Activated T-cell treated with anti-CD3 and anti-CD28 coated beads, Interleukin-2, amount 50 U/mL, for 48 hours (primary cell): Measurements from ENCODE around the gene CBX6.

Source experiments
- DNase-seq, 2 experiments: peaks; one replicate each; pipeline ENCODE4 v3.0.0-alpha.2; 2020

CBX6 gene

DNA sequence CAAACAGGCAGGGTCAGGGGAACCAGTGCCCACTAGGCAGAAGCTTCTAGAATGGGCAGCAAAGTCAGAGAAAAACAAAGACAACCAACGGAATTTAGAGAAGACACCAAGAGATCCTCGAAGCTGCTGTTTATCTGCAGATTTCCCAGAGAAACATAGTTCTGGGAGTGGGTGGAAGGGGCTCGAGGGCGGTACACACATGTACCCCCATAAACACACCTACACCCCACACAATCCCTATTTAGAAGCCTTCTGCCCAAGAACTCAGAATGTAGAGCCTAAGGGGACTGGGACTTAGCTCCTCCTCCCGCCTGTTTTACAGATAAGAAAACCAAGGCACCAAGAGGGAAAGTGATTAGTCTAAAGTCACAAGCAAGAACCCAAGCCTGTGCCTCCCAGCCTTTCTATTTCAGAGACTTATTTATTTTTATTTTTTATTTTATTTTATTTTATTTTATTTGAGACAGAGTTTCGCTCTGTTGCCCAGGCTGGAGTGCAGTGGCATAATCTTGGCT, 34.5 kb downstream of the CBX6 start:
- DNase-seq, result no peak

DNA sequence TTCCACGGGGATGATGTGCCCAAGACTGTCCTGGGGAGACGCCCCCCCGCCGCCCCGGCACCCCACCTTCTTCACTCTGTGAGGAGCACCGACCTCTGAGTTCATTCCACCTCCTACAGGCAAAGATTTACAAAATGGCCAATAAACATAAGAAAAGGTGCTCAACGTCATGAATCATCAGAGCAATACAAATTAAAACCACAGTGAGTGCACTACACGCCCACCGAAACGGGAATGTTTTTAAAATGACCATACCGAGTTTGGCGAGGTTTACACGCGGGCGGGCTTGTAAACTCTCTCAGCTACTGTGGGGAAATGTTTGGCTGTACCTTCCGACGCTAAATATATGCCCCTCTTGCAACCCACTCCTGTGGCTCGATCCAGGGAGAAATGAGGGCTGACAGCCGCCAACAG, 36.1 kb downstream of the CBX6 start:
- DNase-seq, result no peak

- DNase-seq, result no peak
Observed at GRCh38 chr22:38834991-38835390, 37.0 kb downstream of the CBX6 start.

- no peak for DNase-seq
Observed at GRCh38 chr22:38834215-38834953, 37.6 kb downstream of the CBX6 start.

GRCh38 chr22:38833061-38833460, 39.0 kb downstream of the CBX6 start:
- no peak for DNase-seq

DNA sequence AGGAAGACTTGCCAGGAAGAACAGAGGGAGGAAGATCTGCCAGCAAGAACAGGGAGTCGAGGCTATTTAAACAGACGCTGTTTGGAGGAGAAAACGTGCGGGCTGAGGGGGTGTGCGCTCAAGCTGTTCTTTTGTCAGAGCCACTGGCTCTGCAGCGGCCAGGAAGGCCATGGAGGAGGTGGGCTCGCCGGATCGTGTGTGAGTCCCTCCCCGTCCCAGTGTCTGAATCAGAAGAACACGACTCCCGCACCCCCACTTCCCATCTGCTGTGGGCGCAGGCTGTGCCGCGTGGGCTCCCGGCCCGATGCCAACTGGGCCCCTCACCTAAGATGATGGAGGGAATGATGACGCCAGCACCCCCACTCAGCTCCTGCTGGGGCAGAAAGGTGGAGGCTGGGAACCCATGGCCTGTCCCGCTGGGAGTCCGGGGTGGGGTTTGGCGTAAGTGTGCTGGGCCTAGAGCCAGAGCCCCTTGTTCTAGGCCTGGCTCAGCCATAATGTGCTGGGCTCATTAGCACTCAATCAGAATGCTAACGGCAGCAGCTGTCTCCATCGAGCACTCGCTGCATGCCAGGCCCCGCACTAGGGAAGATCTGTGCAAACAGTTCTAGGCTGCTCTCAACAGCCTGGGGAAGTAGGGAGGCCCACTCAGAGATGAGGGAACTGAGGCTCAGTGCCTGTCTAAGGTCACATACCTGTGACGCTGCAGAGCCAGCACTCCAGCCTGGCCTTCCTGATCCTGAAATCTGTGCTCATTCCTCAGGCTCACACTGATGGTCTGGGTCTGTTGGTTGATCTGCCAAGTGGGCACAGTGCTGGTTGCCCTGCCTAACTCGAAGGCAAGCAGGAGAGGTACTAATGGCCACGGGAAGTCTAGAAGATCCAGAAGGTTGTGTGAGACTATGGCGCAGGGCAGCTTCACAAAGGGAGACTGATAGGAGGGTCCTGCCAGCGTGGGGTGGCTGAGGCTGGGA, 39.7 kb downstream of the CBX6 start:
- DNase-seq, result no peak

DNA sequence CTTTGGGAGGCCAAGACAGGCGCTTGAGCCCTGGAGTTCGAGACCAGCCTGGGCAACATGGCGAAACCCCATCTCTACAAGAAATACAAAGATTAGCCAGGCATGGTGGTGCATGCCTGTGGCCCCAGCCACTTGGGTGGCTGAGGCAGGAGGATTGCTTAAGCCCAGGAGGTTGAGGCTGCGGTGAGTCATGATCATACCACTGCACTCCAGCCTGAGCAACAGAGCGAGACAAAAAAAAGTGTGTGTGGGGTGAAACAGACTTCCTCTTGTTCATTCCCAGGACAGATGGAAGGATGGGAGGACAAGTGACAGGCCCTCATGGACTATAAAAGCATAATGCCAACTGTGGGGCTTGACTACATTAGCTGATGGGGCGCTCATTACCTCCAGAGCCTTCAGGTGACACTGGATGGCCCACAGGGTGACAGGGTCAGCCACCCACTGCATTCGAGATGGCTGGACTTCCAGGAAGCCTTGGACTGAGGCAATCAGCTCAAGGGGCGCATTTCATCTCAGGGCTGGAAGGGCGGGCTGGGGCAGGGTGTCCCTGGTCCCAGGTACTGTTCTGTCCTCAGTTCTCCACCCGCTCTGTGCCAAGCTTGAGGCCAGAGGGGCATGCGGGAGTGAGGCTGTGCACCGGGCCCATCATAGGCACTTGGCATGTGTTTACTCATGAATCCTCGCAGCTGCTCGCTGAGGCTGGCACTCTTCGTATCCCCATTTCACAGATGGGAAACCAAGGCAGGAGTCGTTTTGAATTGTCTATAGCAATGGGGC, 40.7 kb downstream of the CBX6 start:
- DNase-seq, result no peak

DNA sequence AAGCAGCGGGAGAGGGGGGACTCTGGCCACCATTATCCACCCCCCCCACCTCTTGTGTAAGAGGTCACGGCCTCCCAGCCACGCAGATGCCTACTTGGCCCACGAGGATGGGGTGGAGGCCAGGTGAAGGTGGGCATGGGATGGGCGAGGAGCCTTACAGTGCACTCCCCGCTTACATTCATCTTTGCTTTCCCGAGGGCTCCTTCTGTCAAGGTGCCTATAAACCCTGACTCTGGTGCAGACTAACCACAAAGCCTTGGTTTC, 41.2 kb downstream of the CBX6 start:
- no peak for DNase-seq

GRCh38 chr22:38830026-38830844, 41.8 kb downstream of the CBX6 start:
- DNase-seq, result no peak

DNA sequence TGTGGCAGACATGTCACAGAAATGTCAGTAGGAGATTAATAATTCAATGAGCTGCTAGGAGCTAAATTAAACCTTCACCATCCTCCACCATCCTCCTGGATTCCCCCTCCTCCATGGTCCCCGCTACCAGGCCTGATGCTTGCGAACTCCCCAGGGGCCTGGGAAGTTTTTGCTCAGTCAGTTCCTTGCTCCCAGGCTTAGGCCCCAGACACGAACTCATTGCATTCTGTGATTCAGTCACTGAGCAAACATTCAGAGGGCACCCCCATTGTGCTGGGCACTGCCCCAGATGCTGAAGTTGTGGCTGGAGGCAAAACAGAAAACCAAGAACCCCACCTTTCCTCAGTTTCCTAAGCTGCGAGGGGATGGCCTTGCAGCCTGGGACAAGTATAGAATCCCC, 42.5 kb downstream of the CBX6 start:
- DNase-seq, result no peak

- no peak for DNase-seq
Observed at GRCh38 chr22:38828616-38829205, 43.3 kb downstream of the CBX6 start.

DNA sequence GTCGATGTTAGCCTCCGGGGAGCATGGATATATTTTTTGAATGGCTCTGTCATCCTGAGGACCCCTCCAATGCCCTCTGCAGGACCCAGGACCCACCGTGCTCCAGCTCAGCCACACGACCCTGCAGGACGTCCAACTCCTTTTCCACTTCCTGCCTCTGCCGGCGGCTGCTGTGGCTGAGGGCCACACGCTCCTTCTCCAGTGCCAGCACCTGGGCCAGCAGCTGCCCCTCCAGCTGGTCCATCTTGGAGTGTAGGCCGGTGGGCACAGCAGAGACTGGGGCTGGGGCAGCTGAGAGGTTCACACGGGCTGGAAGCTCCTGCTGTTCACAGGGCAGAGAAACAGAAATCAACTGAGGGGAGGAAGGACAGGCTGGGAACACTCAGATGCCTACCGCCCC, 43.8 kb downstream of the CBX6 start:
- no peak for DNase-seq

GRCh38 chr22:38827510-38827909, 44.5 kb downstream of the CBX6 start:
- no peak for DNase-seq

- no peak for DNase-seq
Observed at GRCh38 chr22:38826801-38827200, 45.2 kb downstream of the CBX6 start.

DNA sequence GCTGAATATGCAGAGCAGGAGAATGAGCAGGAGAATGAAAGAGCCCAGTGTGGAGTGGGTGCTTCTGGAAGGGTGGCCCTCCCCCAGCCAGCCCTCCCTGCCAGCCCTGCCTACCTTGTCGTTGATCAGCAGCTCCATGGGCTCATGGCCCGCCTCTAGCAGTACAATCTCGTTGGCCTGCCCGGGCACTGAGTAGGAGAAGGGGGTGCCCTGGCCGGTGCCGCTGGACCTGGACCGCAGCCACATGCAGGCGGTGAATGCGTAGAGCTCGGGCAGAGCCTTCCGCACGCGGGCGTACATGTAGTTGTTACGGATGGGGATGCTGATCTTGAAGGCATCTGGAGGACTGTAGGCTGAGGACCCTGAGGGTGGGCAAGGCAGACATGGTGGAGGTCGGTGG, 45.6 kb downstream of the CBX6 start:
- no peak for DNase-seq

DNA sequence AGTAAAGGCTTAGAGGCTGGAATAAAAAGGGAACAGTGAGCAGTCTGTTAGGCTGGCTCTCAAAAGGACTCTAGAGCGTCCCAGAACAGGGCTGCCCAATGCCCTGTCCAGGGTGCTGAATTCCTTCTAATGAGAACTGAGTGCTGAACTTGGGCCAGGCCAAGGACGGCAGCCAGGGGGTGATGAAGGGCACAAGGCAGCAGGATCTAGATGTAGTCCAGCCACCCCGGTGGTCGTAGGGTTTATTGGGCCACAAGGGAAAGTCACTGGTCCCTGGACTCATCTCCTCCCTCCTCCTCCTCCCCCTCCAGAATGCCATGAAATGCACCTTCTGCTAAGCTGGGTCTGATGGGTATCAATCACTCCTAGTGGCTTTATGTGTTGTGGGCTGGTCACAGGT, 47.4 kb downstream of the CBX6 start:
- DNase-seq, result peak; percentile 35 to 50

- DNase-seq, result no peak
Observed at GRCh38 chr22:38823637-38824036, 48.4 kb downstream of the CBX6 start.

GRCh38 chr22:38823076-38823475, 48.9 kb downstream of the CBX6 start:
- DNase-seq, result no peak

DNA sequence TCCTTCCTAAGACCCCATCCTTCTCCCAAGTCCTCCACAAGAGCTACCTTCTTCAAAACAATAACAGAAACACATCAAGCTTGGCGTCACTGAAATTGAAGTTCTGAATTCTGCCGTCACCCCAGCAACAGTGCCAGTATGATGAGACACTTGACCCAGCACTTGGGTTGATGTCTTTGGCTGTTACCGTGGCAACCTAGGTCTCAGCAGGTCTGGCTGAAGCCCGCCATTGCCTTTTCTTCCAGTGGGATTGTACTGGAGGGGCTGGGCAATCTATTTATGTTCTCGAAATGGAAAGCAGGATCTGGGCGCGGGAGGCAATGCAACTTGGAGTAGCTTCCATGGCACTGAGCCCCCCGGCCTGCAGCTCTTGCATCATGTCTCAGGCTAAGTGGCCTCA, 52.0 kb downstream of the CBX6 start:
- DNase-seq, result no peak

- no peak for DNase-seq
Observed at GRCh38 chr22:38819387-38819940, 52.6 kb downstream of the CBX6 start.

DNA sequence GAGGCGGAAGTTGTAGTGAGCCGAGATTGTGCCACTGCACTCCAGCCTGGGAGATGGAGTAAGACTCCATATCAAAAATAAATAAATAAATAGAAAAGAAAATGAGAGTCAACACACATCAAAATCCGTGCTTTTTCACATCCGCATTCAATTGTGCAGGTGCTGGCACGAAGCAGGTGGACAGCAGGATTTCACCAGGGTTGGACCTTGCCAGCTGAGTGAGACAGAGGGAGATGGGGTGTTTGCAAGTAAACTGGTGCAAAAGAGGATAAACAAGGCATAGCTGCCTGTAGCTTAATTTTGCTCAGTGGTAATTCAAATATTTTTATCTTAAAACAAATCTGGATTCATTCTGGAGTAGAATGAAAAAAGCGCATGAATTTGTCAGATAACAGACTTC, 54.8 kb downstream of the CBX6 start:
- no peak for DNase-seq

DNA sequence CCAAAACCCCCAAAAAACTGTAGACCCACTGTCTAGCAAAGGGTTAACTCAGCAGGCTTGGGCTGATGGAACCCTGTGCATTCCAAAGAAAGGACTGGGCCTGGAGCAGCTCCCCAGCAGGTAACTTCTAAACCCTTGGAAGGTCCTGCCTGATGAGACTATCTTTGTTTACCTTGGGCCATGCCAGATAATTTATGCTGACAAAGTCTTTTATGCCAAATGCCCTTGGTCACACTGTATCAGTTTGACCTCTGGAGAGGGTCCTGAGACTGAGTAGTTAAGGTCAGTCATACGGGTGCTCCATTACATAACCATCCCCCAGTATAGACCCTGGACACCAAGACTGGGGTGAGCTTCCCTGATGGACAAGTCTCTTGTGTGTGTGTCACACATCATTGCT, 56.2 kb downstream of the CBX6 start:
- DNase-seq, result no peak
